LNCAP (cell line): ENCODE measurements around the gene ETV3L.

Source experiments
- CTCF ChIP-seq: fragments of 450-650 bp; IDR thresholded peaks from 2 replicates; pipeline ENCODE4 v1.5.1; 2017; ENCODE audit warnings: mild to moderate bottlenecking

ETV3L gene

GRCh38 chr1:157136133-157136532, 36.5 kb upstream of the ETV3L start:
- peak; percentile 38 for TF ChIP-seq CTCF

GRCh38 chr1:157135646-157136045, 36.0 kb upstream of the ETV3L start:
- TF ChIP-seq CTCF, result no peak

GRCh38 chr1:157135070-157135469, 35.5 kb upstream of the ETV3L start:
- no peak for TF ChIP-seq CTCF

- TF ChIP-seq CTCF, result no peak
These were observed 34.8 kb upstream of the ETV3L start for GRCh38 chr1:157134442-157134841.

- TF ChIP-seq CTCF, result no peak
These were observed 33.8 kb upstream of the ETV3L start for GRCh38 chr1:157133426-157133825.

- TF ChIP-seq CTCF, result no peak
These were observed 33.1 kb upstream of the ETV3L start for GRCh38 chr1:157132616-157133167.

- TF ChIP-seq CTCF, result no peak
These were observed 32.5 kb upstream of the ETV3L start for GRCh38 chr1:157132111-157132510.

- TF ChIP-seq CTCF, result no peak
These were observed 31.7 kb upstream of the ETV3L start for GRCh38 chr1:157131281-157131680.
